GM18499 (cell line): Measurements from ENCODE around the gene CPSF6.
"Not testable (repeated sequence)": the region's sequence is repeated elsewhere in the genome, so short reads cannot be mapped to it uniquely, and the experiment has no call there.

Experiments
- ATAC-seq: cut with Tn5 transposase; IDR thresholded peaks from one replicate; pipeline ENCODE4 v1.9.1; 2021; ENCODE audit warnings: moderate number of reproducible peaks; ENCODE audit not compliant: insufficient read depth, unreplicated experiment

The CPSF6 gene

GRCh38 chr12:69254862-69255261, 15.5 kb downstream of the CPSF6 start:
- no peak for ATAC-seq

DNA sequence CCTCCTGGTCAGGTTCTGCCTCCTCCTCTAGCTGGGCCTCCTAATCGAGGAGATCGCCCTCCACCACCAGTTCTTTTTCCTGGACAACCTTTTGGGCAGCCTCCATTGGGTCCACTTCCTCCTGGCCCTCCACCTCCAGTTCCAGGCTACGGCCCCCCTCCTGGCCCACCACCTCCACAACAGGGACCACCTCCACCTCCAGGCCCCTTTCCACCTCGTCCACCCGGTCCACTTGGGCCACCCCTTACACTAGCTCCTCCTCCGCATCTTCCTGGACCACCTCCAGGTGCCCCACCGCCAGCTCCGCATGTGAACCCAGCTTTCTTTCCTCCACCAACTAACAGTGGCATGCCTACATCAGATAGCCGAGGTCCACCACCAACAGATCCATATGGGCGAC, 19.3 kb downstream of the CPSF6 start:
- no peak for ATAC-seq

- ATAC-seq = no peak
Measured at GRCh38 chr12:69262264-69262974, 23.1 kb downstream of the CPSF6 start.

DNA sequence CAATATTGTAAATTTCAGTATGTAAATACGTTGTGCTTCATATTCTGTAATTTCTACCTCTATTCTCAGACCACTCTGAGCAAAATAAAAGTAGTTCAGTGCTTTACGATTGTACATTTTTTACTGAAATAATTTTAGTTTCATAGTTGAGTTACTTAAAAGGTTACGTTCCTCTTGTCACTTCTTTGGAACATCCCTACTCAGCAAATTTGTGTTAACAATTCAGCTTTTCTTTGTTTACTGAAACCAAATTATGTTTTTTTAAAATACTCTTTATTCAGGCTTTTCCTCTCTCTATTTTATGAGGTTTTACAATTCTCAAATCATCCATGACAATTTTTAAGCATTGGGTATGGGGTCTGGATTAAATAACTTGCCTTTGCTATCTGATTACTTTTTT, 25.8 kb downstream of the CPSF6 start:
- no peak for ATAC-seq

DNA sequence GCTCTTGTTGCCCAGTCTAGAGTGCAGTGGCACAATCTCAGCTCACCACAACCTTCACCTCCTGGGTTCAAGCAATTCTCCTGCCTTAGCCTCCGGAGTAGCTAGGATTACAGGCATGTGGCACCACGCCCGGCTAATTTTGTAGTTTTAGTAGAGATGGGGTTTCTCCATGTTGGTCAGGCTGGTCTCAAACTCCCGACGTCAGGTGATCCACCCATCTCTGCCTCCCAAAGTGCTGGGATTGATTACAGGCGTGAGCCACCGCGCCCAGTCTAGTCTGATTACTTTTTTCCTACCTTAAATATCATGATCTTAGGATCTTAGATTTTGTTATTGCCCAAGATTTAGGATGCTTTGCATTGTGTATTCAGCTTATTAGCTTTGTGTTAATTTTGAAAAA, 26.3 kb downstream of the CPSF6 start:
- ATAC-seq = not testable (repeated sequence)

DNA sequence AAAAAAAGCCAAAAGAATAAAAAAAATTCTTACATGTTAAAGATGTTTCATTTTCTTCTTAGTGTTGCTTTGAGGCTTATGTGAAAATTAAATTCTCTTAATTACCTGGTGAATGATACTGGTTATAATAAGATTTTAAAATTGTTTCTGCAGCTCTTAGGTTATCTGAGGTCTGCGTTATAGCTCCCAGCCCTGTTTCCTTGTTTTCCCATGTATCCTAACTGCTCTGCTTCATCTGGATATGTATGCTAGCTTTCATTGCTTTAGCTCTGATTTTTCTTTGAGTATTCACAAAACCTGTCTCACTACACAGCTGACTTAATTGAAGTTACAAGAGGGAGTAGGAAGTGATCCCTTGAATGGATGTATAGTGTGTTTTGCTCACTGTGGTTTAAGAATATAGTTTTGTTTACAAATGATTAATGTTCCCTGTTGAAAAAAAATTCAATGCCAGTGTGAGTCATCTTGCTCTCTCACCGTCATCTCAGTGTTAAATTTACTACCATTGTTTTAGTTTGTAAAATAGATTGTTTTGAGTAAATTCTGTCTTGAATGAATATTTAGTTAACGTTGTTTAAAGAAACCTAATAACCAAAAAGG, 26.8 kb downstream of the CPSF6 start:
- no peak for ATAC-seq

- no peak for ATAC-seq
Measured at GRCh38 chr12:69269736-69270135, 30.4 kb downstream of the CPSF6 start.

DNA sequence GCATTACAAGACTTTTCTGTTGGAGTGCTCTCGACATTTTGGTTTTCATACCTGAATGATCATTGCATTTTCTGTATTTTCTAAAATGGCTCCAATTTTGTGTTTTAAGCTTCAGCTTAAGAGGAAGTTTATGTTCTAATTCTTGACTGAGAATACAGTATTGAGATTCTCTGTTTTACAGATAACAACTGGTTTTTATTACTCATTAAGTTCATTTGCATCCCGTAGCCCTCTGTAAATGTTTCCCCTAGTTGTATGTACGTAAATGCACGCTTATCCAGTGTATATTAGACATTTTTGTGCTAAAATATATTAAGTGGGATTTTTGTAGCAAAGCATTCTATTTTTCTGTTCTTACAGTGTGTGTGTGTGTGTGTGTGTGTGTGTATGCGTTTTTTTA, 33.1 kb downstream of the CPSF6 start:
- no peak for ATAC-seq

DNA sequence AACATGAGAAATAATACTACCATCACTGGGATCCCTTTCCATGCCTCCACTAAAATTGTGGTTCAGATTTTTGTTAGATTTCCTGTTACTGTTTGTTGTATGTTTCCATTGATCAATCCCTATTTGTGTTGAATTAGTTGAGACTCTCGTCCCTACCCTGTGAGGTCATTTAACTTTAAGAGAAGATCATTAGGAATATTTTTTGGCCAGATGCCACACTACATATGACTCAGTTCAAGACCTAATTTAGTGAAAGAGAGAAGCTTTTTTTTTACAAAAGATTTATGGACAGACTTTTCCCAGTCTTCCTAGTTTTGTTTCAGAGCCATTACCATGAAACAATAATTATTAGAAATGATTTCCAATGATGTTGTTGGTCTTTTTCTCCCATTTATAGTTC, 35.5 kb downstream of the CPSF6 start:
- ATAC-seq = no peak

DNA sequence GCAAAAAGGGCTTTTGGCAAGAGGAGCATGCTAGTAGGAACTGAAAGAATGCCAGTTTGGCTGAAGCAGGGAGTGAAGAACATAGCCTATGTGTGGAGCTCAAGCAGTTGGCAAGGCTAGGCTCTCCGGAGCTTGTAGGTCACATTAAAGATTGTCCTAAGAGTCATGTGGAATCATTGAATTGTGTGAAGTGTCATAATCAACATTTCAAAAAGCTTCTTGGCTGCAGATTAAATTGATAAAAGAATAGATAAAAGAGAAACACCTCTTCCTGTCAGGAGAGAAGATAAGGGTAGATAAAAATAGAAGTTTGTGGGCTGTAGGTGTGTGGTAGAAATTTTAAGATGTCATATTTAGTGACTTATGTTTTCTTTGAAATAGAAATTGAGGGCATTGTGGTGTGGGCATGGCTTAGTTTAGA, 36.1 kb downstream of the CPSF6 start:
- ATAC-seq = no peak

DNA sequence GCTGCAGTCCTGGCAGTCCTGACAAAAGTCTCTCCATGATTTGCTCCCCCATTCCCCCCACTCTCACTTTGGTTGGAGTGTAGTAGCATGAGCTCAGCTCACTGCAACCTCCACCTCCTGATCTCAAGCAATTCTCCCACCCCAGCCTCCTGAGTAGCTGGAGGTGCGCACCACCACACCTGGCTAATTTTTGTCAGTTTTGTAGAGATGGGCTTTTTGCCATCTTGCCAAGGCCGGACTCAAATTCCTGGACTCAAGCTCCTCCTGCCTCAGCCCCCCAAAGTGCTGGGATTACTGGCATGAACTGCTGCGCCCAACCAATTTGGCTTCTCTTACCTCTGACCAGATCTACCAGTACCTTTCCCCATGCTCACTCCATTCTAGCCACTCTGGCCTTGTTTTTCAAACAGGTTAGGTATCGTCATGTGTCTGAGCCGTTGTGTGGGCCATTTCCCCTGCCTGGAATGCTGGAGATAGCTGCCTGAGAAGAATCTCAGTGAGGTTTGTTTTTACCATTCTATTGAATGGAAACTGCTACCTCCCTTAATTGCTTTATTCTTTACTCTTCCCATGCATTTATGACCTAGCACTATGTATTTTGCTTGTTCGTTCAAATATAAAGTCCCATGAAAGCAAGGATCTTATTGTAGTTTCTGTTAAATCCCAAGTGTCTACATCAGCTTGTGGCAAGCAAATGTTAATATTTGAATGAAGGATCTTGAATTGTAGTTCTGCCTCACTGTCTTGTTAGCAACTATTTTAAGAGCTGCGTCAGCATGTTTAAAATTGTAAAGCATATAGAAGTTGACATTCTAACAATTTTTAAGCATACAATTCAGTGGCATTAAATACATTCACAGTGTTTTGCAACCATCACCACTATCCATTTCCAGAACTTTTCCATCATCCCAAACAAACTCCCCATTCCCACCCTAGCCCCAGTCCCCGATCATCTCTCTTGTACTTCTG, 39.7 kb downstream of the CPSF6 start:
- no peak for ATAC-seq

GRCh38 chr12:69284131-69284530, 44.8 kb downstream of the CPSF6 start:
- no peak for ATAC-seq

- no peak for ATAC-seq
Measured at GRCh38 chr12:69287556-69287955, 48.2 kb downstream of the CPSF6 start.

GRCh38 chr12:69290545-69291277, 51.3 kb downstream of the CPSF6 start:
- ATAC-seq = peak; percentile 86

DNA sequence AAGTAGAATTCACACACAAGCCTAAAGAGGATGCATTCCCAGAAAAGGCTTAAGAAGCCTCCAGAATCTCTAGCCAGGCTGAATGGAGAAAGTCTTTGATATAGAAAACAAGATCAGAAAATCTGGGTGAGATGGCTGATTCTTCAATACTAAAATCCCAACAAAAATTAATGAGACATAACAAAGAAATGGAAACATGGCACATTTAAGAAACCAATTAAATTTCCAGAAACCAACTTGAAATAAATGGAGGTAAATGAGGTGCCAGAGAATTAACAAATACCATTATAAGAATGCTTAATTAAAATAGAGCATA, 51.9 kb downstream of the CPSF6 start:
- ATAC-seq = no peak

DNA sequence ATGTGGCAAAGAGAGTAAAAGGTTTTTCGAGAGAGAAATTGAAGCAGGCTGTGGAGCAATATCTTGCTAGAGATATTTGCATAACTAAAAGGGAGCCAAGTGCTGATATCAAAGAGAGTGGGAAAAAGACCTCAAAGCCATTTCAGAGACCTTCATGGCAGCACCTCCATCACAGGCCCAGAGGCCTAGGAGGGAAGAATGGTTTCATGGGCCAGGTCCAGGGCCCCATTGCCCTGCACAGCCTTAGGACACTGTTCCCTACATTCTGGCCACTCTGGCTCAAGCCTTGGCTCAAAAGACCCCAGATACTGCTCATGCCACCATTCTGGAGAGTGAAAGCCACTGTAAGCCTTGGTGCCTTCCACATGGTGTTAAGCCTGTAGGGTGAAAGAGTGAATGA, 58.8 kb downstream of the CPSF6 start:
- ATAC-seq = no peak

DNA sequence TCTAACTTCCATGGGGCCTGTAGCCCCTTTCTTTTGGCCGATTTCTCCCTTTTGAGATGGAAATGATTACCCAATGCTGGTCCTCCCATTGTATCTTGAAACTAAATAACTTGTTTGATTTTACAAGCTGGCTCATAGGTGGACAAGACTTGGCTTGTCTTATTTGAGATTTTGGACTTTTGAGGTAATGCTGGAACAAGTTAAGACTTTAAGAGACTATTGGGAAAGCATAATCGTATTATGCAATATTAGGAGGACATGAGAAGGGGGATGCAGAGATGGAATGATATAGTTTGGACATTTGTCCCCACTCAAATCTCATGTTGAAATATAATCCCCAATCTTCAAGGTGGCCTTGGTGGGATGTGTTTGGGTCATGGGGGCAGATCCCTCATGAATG, 59.6 kb downstream of the CPSF6 start:
- no peak for ATAC-seq

GRCh38 chr12:69304284-69304683, 64.9 kb downstream of the CPSF6 start:
- no peak for ATAC-seq

DNA sequence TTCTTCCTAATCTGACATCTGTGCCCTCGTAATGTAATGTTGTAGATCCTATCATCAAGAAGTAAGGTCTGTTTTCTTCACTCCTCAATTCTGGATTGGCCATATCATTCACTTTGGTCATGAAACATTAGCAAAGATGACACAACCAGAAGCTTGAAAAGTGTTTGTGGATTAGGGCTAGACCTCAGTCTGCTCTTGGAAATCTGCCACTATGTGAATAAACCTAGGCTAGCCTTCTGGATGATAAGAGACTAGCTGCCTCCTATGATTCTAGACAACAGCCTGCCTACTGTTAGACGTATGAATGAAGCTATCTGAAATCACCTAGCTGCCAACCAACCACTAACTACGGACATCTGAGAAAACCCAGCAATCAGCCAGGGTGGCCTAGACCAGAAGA, 70.1 kb downstream of the CPSF6 start:
- ATAC-seq = no peak

DNA sequence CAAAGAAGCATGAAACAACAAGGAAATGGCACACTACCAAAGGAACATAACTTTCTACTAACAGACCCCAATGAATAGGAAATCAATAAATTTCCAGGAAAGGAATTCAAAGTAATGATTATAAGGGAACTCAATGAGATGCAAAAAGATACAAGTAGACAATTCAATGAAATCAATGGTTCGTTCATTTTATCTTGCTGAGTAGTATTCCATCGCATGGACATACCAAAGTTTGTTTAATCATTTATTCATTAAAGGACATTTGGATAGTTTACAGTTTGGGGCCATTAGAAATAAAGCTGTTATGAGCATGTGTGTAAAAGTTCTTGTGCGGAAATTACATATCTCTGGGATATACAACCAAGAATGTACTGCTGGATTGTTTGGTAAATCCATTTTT, 73.8 kb downstream of the CPSF6 start:
- no peak for ATAC-seq

- not testable (repeated sequence) for ATAC-seq
Measured at GRCh38 chr12:69316784-69317183, 77.4 kb downstream of the CPSF6 start.
